Upper lobe of right lung (tissue), 1 donor: ENCODE measurements around the gene TNNT3. TPM values are rescaled to one million over a fixed set of nuclear protein-coding genes. Genes with fewer than 3 reads are reported as not detected.

Experiments
- ATAC-seq: fragments of 200-7000 bp; cut with Tn5 transposase; one replicate; pipeline ENCODE4 v1.9.1; 2020; ENCODE audit warnings: mild to moderate bottlenecking, moderate library complexity
- DNase-seq: peaks from one replicate; pipeline ENCODE4 v3.0.0-alpha.2; 2020
- H3K27ac ChIP-seq: fragments of 200-600 bp; one replicate; pipeline ENCODE4 v1.8.0; 2022
- H3K27me3 ChIP-seq: fragments of 200-600 bp; one replicate; pipeline ENCODE4 v1.8.0; 2022; ENCODE audit warnings: mild to moderate bottlenecking
- H3K36me3 ChIP-seq: fragments of 200-600 bp; one replicate; pipeline ENCODE4 v1.8.0; 2022
- H3K4me1 ChIP-seq: fragments of 200-600 bp; one replicate; pipeline ENCODE4 v1.8.0; 2022
- H3K4me3 ChIP-seq: fragments of 200-600 bp; one replicate; pipeline ENCODE4 v1.8.0; 2022; ENCODE audit warnings: mild to moderate bottlenecking
- H3K9me3 ChIP-seq: fragments of 200-600 bp; one replicate; pipeline ENCODE4 v1.8.0; 2022
- CTCF ChIP-seq: fragments of 200-600 bp; IDR thresholded peaks from one replicate; pipeline ENCODE4 v1.8.0; 2022; ENCODE audit warnings: antibody characterized with exemption
- intact Hi-C: fragments of 100-400 bp; cut with DNase I; formaldehyde crosslinking; loops from one replicate; pipeline ENCODE4 v1.11.0; 2022
- total RNA-seq: library from RNA; stranded (reverse); fragmentation: NEBNext Ultra II Directional; extraction: Animal tissue kit (Norgen Biotek cat#: 25700); gene quantifications from one replicate; pipeline ENCODE4 v1.2.1, GENCODE V29; 2021
- donor health status: DM: no; HTN: yes; CAD: no; lungs with severe emphysema.

The TNNT3 gene
- total RNA-seq, 1 donor from 2014 or later, result 0.43 TPM

- Histone ChIP-seq H3K36me3 (no peaks in the 10 kb centered on the region), H3K9me3 (no peaks in the 10 kb centered on the region), H3K4me3 (no peak overlapping the region), H3K4me1 (no peaks in the 10 kb centered on the region), H3K27me3 (no peaks in the 10 kb centered on the region), H3K27ac (no peak overlapping the region)
- ATAC-seq, result no peak
- no peak for DNase-seq
- intact Hi-C loops, result loop anchor here (5.0 kb wide), 1 partner anchor 43 kb away; no protein-coding TSS in a partner anchor
- TF ChIP-seq CTCF, result no peak
Observed at GRCh38 chr11:1899686-1900085, 19.8 kb upstream of the TNNT3 start.

- DNase-seq (no peak), ATAC-seq (no peak)
- intact Hi-C loops, result no loop called here
- H3K9me3 ChIP-seq, result no peaks in the 10 kb centered on the region
- H3K27ac ChIP-seq, result no peak overlapping the region
- H3K27me3 ChIP-seq, result no peaks in the 10 kb centered on the region
- no peak for TF ChIP-seq CTCF
- H3K4me1 ChIP-seq, result no peaks in the 10 kb centered on the region
- H3K36me3 ChIP-seq, result no peaks in the 10 kb centered on the region
- no peak overlapping the region for H3K4me3 ChIP-seq
Observed at GRCh38 chr11:1906181-1906580, 13.3 kb upstream of the TNNT3 start.

GRCh38 chr11:1906611-1907423 is 12.7 kb upstream of the TNNT3 start:
- DNase-seq (no peak), ATAC-seq (no peak)
- H3K36me3 ChIP-seq, result no peaks in the 10 kb centered on the region
- H3K4me3 ChIP-seq, result no peak overlapping the region
- intact Hi-C loops, result no loop called here
- no peaks in the 10 kb centered on the region for H3K4me1 ChIP-seq
- H3K9me3 ChIP-seq, result no peaks in the 10 kb centered on the region
- H3K27ac ChIP-seq, result no peak overlapping the region
- TF ChIP-seq CTCF, result no peak
- H3K27me3 ChIP-seq, result no peaks in the 10 kb centered on the region

- Histone ChIP-seq H3K27ac (no peak overlapping the region), H3K4me1 (no peaks in the 10 kb centered on the region), H3K4me3 (no peak overlapping the region), H3K27me3 (no peaks in the 10 kb centered on the region), H3K36me3 (no peaks in the 10 kb centered on the region), H3K9me3 (no peaks in the 10 kb centered on the region)
- DNase-seq (no peak), ATAC-seq (no peak)
- no peak for TF ChIP-seq CTCF
- intact Hi-C loops, result no loop called here
Observed at GRCh38 chr11:1908618-1909017, 10.9 kb upstream of the TNNT3 start.

- ATAC-seq, result no peak
- Histone ChIP-seq H3K27me3 (no peaks in the 10 kb centered on the region), H3K36me3 (no peaks in the 10 kb centered on the region), H3K27ac (no peak overlapping the region), H3K9me3 (no peaks in the 10 kb centered on the region), H3K4me3 (no peak overlapping the region), H3K4me1 (no peaks in the 10 kb centered on the region)
- no peak for DNase-seq
- no peak for TF ChIP-seq CTCF
- intact Hi-C loops, result no loop called here
Observed at GRCh38 chr11:1909524-1909923, 10.0 kb upstream of the TNNT3 start.
